ENCODE results near the gene GOSR2. TPM values are rescaled to one million over a fixed set of nuclear protein-coding genes. Genes with fewer than 3 reads are reported as not detected.

Gene GOSR2
- total and polyA plus RNA-seq, 2 of the 8 experiments (the other 6 are each of a cell fraction or from before 2014, with no cell fraction given), result 28.2 to 36.2 TPM

DNA sequence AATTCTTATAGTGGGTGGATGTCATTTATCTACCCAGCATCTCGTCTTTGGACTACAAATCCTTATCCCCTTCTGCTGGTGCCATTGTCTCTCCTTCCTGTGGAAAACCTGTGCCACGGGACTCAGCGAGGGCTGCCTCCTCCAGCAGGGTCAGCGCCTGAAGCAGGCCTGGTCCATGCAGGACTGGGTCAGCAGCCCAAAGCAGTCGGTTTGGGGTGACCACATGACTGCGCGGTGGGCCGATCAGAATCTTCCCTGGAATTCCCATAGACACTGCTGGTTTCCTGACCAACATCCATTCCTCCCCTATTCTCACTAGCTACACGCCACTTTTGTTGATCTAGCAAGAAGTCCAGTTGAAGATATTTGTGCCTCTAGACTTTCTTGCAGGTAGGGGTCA lies 29.2 kb downstream of the GOSR2 start:
- Histone ChIP-seq H3K23ac (ENCODE audit: insufficient read length) (no peak overlapping the region), H3K9ac (replicated peaks in 1 of 4; ENCODE audit: extremely low read depth in 1 of 4, low read depth in 3 of 4, low read length in 3 of 4) (no peak overlapping the region), H4K91ac (replicated peaks; ENCODE audit: insufficient read length, low read length) (no peak overlapping the region), H3K4me3 (ENCODE audit: extremely low read depth in 1 of 4, insufficient read depth in 2 of 4, low read depth in 3 of 4, low read length in 4 of 4) (no peak overlapping the region), H3K36me3 (ENCODE audit: control insufficient read depth in 2 of 4, insufficient read depth in 4 of 4, low read length in 3 of 4) (peaks cover 0 to 3% (median 1%) of the 10 kb centered on the region in 4 experiments; a peak in 1 of 8 replicates), H2BK20ac (ENCODE audit: low read length) (no peak overlapping the region), H3K14ac (ENCODE audit: insufficient read length) (no peak overlapping the region), H3K56ac (replicated peaks; ENCODE audit: insufficient read length, low read depth, low read length) (no peak overlapping the region), H4K8ac (ENCODE audit: extremely low read depth, insufficient read depth, low read length) (no peak overlapping the region), H3K79me1 (ENCODE audit: low read depth, low read length) (no peaks in the 10 kb centered on the region), H2BK120ac (replicated peaks; ENCODE audit: low read depth, low read length) (no peak overlapping the region), H3K4me1 (replicated peaks in 1 of 4; ENCODE audit: control insufficient read depth in 3 of 4, insufficient read depth in 4 of 4, low read length in 3 of 4) (no peaks in the 10 kb centered on the region), H2BK12ac (ENCODE audit: low read depth, low read length) (no peak overlapping the region), H2BK5ac (ENCODE audit: low read depth, low read length) (no peak overlapping the region), H4K5ac (ENCODE audit: insufficient read length, low read depth, low read length) (no peak overlapping the region), H3K27ac (ENCODE audit: low read depth, low read length) (no peak overlapping the region), H3K9me3 (ENCODE audit: insufficient read depth in 2 of 2, low read depth in 1 of 2, low read length in 1 of 2) (no peaks in the 10 kb centered on the region), H4K20me1 (replicated peaks in 1 of 2; ENCODE audit: control insufficient read depth in 1 of 2, insufficient read depth in 2 of 2, low read length in 2 of 2) (peaks cover 0 to 12% of the 10 kb centered on the region in 2 experiments), H2BK15ac (ENCODE audit: low read length) (no peak overlapping the region), H3K27me3 (replicated peaks in 1 of 4; ENCODE audit: control insufficient read depth in 3 of 4, extremely low read depth in 1 of 4, insufficient read depth in 3 of 4, low read length in 3 of 4) (no peaks in the 10 kb centered on the region), H3K18ac (ENCODE audit: extremely low read depth, low read length) (no peak overlapping the region), H3K4me2 (ENCODE audit: insufficient read depth in 1 of 2, low read depth in 2 of 2, low read length in 2 of 2) (no peak overlapping the region), H2AK5ac (ENCODE audit: low read depth, low read length) (no peak overlapping the region), H3K23me2 (ENCODE audit: low read depth, low read length) (no peaks in the 10 kb centered on the region), H3K79me2 (ENCODE audit: control insufficient read depth in 1 of 2, insufficient read depth in 2 of 2, low read length in 2 of 2) (no peaks in the 10 kb centered on the region), H3K4ac (replicated peaks; ENCODE audit: insufficient read length, low read depth, low read length) (no peak overlapping the region), H2AFZ (ENCODE audit: low read length) (no peak overlapping the region)
- TF ChIP-seq SRF (IDR thresholded peaks at IDR 0.05; ENCODE audit: low read depth, low read length), result no peak
- no peak for TF ChIP-seq BACH1 (IDR thresholded peaks at IDR 0.05; ENCODE audit: low read length)
- no peak for TF ChIP-seq POU5F1 (IDR thresholded peaks at IDR 0.05; ENCODE audit: low read depth, low read length)
- TF ChIP-seq TEAD4 (IDR thresholded peaks at IDR 0.05; ENCODE audit: low read depth, low read length), result no peak
- no peak for TF ChIP-seq JUN (IDR thresholded peaks at IDR 0.05; ENCODE audit: low read depth, low read length)
- TF ChIP-seq ATF3 (IDR thresholded peaks at IDR 0.05; ENCODE audit: insufficient read depth, low read depth, low read length), result no peak
- no peak for TF ChIP-seq SAP30 (IDR thresholded peaks at IDR 0.05; ENCODE audit: insufficient read depth, insufficient replicate concordance, low read length)
- TF ChIP-seq MAFK (IDR thresholded peaks at IDR 0.05; ENCODE audit: low read depth, low read length), result no peak
- TF ChIP-seq USF2 (IDR thresholded peaks at IDR 0.05; ENCODE audit: low read length), result no peak
- TF ChIP-seq ZNF274 (IDR thresholded peaks at IDR 0.05; ENCODE audit: borderline replicate concordance, extremely low read depth, low read length), result no peak
- TF ChIP-seq SIN3A (conservative IDR thresholded peaks at IDR 0.05 in 1 of 2, IDR thresholded peaks at IDR 0.05 in 1 of 2; ENCODE audit: low read depth in 1 of 2, low read length in 2 of 2), result no peak
- no peak for TF ChIP-seq SP4 (IDR thresholded peaks at IDR 0.05; ENCODE audit: low read length)
- ChIA-PET POLR2A (ENCODE audit: partially characterized antibody) (interaction anchor here (1.1 to 2.4 kb wide), 4 partner anchors 8 to 13 kb away, joined by 3 to 6 read pairs (median 5); no protein-coding TSS in a partner anchor), CTCF (ENCODE audit: partially characterized antibody) (interaction anchor here (0.6 to 2.0 kb wide), 5 partner anchors 10 to 78 kb away, joined by 3 to 8 read pairs (median 3); no protein-coding TSS in a partner anchor)
- WGBS, 2 experiments (ENCODE audit: extremely low coverage in 1 of 2, insufficient coverage in 1 of 2, insufficient read length in 1 of 2, insufficient replicate concordance in 2 of 2, low coverage in 1 of 2, low lambda C conversion rate in 2 of 2, missing lambda C conversion rate in 1 of 2), result 88% methylated on average over 9 of the region's 9 CpGs; no CpG with 5 or more reads in 1 of the 2 experiments
- DNase-seq (ENCODE audit: low read depth in 1 of 2, low spot score in 2 of 2), result no peak
- FAIRE-seq, result no peak
